COLO829 (cell line): ENCODE data around the gene BRWD1.

Source experiments
- DNase-seq: peaks from one replicate; pipeline ENCODE4 v3.0.0; 2012; ENCODE audit warnings: low spot score

Gene BRWD1

DNA sequence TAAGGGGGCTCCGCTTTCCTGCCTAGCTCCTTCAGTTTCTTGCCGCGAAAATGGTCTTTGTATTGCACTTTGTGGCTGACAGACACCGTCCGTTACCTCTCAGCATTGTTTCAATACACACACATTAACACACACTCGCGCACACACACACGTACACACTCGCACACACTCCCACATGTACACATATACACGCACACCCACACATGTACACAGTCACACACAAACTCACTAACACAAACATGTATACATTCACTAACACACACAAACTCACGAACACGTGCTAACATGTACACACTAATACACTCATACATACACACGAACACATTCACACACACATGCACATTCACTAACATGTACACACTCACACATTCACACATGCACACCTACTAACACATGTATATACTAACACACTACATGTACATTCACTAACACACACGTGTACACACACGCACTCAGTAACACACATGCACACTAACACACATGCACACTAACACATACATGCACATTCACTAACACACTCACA, 179.1 kb downstream of the BRWD1 start:
- DNase-seq = no peak
